ENCODE data around the gene CCDC146. TPM values are rescaled to one million over a fixed set of nuclear protein-coding genes. Genes with fewer than 3 reads are reported as not detected.
"Not testable (repeated sequence)": the region's sequence is repeated elsewhere in the genome, so short reads cannot be mapped to it uniquely, and the experiment has no call there.

CCDC146 gene
- total and polyA plus RNA-seq, 4 donors = 1.3 to 3.9 (median 3.1) TPM

DNA sequence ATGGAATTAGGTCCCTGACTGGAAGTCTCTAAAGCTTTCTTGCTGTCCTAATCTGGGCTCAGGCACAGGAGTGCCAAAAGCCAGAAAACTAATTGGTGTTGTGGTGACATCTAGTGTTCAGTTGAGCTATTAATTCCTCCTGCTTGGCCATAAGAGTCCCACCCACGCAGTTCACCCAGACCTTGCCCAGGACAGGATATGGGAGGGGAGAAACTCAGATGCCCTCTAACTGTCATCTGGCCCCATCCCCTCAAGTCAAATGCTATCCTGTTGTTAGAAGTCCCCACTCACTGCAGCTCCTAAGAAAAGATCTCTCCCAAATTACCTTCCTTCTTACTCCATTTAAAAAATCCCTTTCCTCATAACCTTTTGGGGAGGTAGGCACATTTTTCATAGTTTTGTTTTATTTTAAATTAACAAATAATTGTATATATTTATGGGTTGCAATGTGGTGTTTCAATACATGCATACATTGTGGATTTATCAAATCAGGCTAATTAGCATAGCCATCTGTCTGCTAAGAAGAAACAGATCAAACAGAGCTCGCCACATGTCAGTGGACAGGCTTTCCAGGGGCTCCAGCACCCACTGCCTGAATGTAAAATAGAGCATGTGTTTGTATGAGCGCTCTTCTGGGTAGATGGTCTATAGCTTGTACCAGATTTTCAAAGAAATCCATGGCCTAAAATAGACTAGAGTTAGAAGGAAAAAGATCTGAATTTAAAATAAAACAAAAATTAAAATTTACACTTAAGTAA lies 209.7 kb downstream of the CCDC146 start:
- Histone ChIP-seq H3K36me3 (ENCODE audit: control insufficient read depth in 4 of 4, insufficient read depth in 3 of 4, low read depth in 1 of 4, low read length in 3 of 4) (peaks cover 0 to 9% (median 1%) of the 10 kb centered on the region in 4 donors), H3K9ac (ENCODE audit: low read depth in 1 of 2, low read length in 2 of 2) (no peak overlapping the region), H3K9me3 (ENCODE audit: control insufficient read depth in 4 of 4, low read length in 3 of 4) (no peaks in the 10 kb centered on the region), H3K4me3 (ENCODE audit: low read depth in 1 of 3, low read length in 3 of 3) (no peak overlapping the region), H3K27ac (ENCODE audit: low read depth in 1 of 2, low read length in 2 of 2) (no peak overlapping the region), H3K27me3 (ENCODE audit: control insufficient read depth in 4 of 4, insufficient read depth in 4 of 4, low read length in 3 of 4) (no peaks in the 10 kb centered on the region), H3K4me1 (ENCODE audit: control insufficient read depth in 4 of 4, insufficient read depth in 4 of 4, low read length in 3 of 4) (peaks cover 0 to 3% (median 2%) of the 10 kb centered on the region in 4 donors)
- TF ChIP-seq, protein P1, sequence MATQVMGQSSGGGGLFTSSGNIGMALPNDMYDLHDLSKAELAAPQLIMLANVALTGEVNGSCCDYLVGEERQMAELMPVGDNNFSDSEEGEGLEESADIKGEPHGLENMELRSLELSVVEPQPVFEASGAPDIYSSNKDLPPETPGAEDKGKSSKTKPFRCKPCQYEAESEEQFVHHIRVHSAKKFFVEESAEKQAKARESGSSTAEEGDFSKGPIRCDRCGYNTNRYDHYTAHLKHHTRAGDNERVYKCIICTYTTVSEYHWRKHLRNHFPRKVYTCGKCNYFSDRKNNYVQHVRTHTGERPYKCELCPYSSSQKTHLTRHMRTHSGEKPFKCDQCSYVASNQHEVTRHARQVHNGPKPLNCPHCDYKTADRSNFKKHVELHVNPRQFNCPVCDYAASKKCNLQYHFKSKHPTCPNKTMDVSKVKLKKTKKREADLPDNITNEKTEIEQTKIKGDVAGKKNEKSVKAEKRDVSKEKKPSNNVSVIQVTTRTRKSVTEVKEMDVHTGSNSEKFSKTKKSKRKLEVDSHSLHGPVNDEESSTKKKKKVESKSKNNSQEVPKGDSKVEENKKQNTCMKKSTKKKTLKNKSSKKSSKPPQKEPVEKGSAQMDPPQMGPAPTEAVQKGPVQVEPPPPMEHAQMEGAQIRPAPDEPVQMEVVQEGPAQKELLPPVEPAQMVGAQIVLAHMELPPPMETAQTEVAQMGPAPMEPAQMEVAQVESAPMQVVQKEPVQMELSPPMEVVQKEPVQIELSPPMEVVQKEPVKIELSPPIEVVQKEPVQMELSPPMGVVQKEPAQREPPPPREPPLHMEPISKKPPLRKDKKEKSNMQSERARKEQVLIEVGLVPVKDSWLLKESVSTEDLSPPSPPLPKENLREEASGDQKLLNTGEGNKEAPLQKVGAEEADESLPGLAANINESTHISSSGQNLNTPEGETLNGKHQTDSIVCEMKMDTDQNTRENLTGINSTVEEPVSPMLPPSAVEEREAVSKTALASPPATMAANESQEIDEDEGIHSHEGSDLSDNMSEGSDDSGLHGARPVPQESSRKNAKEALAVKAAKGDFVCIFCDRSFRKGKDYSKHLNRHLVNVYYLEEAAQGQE (IDR thresholded peaks at IDR 0.05) = no peak
- TF ChIP-seq EGR1 (IDR thresholded peaks at IDR 0.05; ENCODE audit: low read depth in 2 of 2) (peak; percentile 100), HNF4A (conservative IDR thresholded peaks at IDR 0.05) (peak; percentile 63 to 69), RXRA (IDR thresholded peaks at IDR 0.05) (peak; percentile 75 to 81), SP1 (IDR thresholded peaks at IDR 0.05) (peak; percentile 47), FOXA1 (IDR thresholded peaks at IDR 0.05) (no peak), YY1 (IDR thresholded peaks at IDR 0.05) (peak; percentile 19), RAD21 (IDR thresholded peaks at IDR 0.05) (peak; percentile 94 to 97), JUND (IDR thresholded peaks at IDR 0.05) (no peak)
- TF ChIP-seq, protein P2, sequence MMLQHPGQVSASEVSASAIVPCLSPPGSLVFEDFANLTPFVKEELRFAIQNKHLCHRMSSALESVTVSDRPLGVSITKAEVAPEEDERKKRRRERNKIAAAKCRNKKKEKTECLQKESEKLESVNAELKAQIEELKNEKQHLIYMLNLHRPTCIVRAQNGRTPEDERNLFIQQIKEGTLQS (IDR thresholded peaks at IDR 0.05) = no peak
- TF ChIP-seq, protein P3, sequence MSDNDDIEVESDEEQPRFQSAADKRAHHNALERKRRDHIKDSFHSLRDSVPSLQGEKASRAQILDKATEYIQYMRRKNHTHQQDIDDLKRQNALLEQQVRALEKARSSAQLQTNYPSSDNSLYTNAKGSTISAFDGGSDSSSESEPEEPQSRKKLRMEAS (IDR thresholded peaks at IDR 0.05) = no peak
- TF ChIP-seq, protein P4, sequence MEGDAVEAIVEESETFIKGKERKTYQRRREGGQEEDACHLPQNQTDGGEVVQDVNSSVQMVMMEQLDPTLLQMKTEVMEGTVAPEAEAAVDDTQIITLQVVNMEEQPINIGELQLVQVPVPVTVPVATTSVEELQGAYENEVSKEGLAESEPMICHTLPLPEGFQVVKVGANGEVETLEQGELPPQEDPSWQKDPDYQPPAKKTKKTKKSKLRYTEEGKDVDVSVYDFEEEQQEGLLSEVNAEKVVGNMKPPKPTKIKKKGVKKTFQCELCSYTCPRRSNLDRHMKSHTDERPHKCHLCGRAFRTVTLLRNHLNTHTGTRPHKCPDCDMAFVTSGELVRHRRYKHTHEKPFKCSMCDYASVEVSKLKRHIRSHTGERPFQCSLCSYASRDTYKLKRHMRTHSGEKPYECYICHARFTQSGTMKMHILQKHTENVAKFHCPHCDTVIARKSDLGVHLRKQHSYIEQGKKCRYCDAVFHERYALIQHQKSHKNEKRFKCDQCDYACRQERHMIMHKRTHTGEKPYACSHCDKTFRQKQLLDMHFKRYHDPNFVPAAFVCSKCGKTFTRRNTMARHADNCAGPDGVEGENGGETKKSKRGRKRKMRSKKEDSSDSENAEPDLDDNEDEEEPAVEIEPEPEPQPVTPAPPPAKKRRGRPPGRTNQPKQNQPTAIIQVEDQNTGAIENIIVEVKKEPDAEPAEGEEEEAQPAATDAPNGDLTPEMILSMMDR (IDR thresholded peaks at IDR 0.05; ENCODE audit: low read depth, low read length, missing input control) = peak; percentile 89
- 65% methylated on average over 3 of the region's 3 CpGs for WGBS
- peak; percentile 39 for DNase-seq (ENCODE audit: low spot score)

DNA sequence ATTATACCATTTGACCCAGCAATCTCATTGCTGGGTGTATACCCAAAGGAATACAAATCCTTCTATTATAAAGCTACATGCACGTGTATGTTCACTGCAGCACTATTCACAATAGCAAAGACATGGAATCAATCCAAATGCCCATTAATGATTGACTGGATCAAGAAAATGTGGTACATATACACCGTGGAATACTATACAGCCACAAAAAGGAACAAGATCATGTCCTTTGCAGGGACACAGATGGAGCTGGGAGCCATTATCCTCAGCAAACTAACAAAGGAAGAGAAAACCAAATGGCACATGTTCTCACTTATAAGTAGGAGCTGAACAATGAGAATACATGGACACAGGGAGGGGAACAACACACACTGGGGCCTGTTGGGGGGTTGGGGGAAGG lies 211.6 kb downstream of the CCDC146 start:
- not testable (repeated sequence) for H3K9ac ChIP-seq (ENCODE audit: low read depth in 1 of 2, low read length in 2 of 2); H3K4me1 ChIP-seq (ENCODE audit: control insufficient read depth in 4 of 4, insufficient read depth in 4 of 4, low read length in 3 of 4); DNase-seq (ENCODE audit: low spot score)

More for the DNA sequence above, 211.6 kb downstream of the CCDC146 start:
- H3K9me3 ChIP-seq (ENCODE audit: control insufficient read depth in 4 of 4, low read length in 3 of 4); H3K36me3 ChIP-seq (ENCODE audit: control insufficient read depth in 4 of 4, insufficient read depth in 3 of 4, low read depth in 1 of 4, low read length in 3 of 4); H3K27ac ChIP-seq (ENCODE audit: low read depth in 1 of 2, low read length in 2 of 2); H3K27me3 ChIP-seq (ENCODE audit: control insufficient read depth in 4 of 4, insufficient read depth in 4 of 4, low read length in 3 of 4); H3K4me3 ChIP-seq (ENCODE audit: low read depth in 1 of 3, low read length in 3 of 3): not testable (repeated sequence)
- 96% methylated on average over 2 of the region's 2 CpGs for WGBS
